GM21717 (cell line): Measurements from ENCODE around the gene MOGAT1.
"Not testable (repeated sequence)": the region's sequence is repeated elsewhere in the genome, so short reads cannot be mapped to it uniquely, and the experiment has no call there.

Experiments used
- ATAC-seq: cut with Tn5 transposase; IDR thresholded peaks from one replicate; pipeline ENCODE4 v1.9.1; 2021; ENCODE audit warnings: mild to moderate bottlenecking, moderate library complexity; ENCODE audit not compliant: unreplicated experiment

The MOGAT1 gene

GRCh38 chr2:222708274-222708710 is 36.8 kb downstream of the MOGAT1 start:
- ATAC-seq, result no peak

GRCh38 chr2:222709191-222709891 is 37.9 kb downstream of the MOGAT1 start:
- ATAC-seq, result no peak

- ATAC-seq, result no peak
Measured at GRCh38 chr2:222710736-222711135, 39.3 kb downstream of the MOGAT1 start.

DNA sequence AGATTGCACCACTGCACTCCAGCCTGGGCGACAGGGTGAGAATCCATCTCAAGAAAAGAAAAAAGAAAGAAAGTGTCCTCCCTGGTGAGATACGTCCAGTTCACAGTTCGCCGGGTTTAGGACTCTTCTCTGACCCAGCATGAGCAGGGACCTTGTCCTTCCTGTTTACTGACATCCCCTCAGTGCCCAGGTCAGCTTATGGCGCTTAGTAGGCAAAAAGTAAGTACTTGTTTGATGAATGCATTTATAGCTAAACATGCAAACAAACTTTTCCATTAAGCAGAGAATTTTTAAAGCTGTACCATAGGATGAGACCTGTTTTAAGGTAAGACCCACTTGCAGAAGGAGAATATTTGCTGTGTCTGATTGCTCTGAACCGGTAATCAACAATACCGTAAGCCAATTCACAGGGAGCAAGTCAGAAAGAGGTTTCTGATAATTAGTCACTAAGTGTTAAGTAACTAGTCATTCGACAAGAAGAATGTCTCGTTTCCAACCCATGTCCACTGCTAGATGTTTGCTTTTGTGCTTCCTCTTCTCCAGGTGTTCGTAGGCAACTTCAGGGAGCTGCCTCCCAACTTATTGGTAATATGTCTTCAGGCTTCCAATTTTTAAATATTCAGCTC is 40.0 kb downstream of the MOGAT1 start:
- ATAC-seq, result no peak

DNA sequence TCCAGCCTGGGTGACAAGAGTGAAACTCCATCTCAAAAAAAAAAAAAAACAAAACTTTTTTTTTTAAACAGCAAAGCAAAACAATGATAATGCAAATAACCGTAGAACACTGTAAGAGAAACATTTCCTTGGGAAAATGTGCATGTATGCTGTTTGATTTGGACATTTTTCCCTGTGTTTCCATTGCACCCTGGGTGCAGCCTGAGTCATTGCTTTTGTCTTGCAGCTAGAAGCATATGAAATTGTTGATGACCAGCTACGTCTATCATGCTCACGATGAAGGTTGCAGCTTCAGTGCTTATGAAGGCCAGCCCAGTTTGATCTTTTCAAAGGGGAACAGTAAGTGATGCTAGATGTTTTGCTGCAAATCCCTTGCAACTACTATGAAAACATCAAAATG is 41.5 kb downstream of the MOGAT1 start:
- ATAC-seq, result no peak

GRCh38 chr2:222714361-222715241 is 43.1 kb downstream of the MOGAT1 start:
- no peak for ATAC-seq

DNA sequence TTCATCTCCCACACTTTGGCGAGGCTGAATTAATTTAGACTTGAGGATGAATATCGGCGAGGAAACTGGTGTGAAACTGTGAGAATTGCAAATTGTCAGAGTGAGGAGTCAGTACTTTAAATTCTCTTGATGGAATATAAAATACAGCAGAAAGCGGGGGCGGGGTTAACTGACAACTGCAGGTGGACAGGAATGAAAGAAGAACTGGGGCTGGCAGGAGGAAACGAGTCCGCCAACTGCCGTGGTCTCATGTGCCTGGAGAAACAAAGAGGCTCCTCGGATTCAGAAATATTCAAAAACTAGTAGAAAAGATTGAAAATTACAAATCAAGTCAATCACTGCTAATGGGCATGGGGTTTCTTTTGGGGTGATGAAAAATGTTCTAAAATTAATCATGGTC is 44.3 kb downstream of the MOGAT1 start:
- ATAC-seq, result peak; percentile 56

GRCh38 chr2:222719787-222720186 is 48.3 kb downstream of the MOGAT1 start:
- ATAC-seq, result not testable (repeated sequence)

GRCh38 chr2:222721597-222721996 is 50.1 kb downstream of the MOGAT1 start:
- ATAC-seq, result not testable (repeated sequence)

DNA sequence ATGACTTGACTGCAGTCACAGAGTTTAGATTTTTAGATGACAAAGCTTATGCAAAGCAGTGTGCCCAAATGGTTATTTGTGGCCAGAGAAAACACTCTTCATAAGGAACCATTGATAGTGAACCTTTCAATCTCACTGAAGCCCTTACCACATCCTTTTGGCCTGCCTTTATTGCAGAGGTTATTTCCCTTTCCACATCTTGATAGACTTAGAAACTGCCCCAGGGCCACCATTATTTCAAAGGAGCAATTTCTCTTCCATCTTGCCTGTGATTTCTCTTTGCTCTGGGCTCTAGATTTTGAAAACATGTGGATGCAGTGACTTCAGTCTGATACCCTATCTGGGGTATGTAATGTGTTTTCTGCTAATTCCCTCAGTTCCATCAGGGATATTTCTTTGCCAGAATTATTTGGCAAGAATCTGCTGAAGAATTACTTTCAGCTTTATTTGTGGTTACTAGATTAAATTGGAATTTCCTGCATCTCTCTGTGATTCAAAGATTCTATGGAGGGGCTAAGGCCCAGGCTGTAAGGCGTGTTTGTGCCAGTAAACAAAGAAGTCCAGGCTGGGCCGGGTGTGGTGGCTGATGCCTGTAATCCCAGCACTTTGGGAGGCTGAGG is 51.0 kb downstream of the MOGAT1 start:
- ATAC-seq, result peak; percentile 98

DNA sequence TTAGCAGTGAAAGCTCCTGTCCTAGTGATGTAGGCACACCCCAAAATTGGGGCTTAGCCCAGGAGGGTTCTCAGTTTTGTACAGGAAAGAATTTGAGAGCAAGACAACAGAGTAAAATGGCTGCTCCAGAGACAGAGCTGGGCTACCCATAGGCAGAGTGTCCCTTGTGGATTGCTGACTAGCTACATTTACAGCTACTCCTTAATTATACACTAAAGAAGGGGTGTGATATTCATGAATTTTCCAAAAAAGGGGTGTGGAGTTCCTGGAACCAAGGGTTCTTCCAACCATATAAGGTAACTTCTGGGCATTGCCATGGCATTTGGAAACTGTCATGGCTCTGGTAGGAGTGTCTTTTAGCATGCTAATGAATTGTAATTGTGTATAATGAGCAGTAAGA is 52.8 kb downstream of the MOGAT1 start:
- ATAC-seq, result no peak

DNA sequence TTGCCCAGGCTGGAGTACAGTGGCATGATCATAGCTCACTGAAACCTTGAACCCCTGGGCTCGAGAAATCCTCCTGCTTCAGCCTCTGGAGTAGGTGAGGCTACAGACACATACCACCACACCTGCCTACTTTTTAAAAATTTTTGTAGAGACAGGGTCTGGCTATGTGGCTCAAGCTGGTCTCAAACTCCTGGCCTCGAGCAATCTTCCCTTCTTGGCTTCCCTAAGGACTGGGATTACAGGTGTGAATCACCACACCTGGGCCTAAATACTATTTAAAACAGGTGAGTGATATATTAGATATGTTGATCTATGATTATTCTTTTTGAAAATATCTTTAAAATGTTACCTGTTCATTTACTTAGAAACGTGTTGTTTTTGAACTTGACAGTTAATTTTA is 57.2 kb downstream of the MOGAT1 start:
- no peak for ATAC-seq

GRCh38 chr2:222730366-222730999 is 59.0 kb downstream of the MOGAT1 start:
- ATAC-seq, result peak; percentile 68

DNA sequence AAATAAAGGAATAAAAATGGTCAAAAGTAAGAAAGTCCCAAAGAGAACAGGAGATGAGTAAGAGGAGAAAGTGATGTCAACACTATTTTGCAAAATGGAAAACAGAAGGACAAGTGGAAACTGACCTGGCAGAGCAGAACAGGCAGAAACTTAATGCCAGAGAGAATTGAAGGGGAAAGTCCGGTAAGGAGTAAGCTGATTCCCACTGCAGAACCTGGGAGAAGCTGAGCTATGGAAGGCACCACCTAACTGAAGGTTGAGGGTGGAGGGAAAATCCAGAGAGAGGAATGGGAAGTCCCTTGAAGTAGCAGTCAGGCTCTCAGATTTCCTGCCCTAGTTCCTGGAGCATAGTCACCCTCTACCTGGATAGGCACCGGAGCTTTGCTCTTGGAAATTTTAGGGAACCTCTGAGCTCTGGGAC is 59.8 kb downstream of the MOGAT1 start:
- ATAC-seq, result no peak

DNA sequence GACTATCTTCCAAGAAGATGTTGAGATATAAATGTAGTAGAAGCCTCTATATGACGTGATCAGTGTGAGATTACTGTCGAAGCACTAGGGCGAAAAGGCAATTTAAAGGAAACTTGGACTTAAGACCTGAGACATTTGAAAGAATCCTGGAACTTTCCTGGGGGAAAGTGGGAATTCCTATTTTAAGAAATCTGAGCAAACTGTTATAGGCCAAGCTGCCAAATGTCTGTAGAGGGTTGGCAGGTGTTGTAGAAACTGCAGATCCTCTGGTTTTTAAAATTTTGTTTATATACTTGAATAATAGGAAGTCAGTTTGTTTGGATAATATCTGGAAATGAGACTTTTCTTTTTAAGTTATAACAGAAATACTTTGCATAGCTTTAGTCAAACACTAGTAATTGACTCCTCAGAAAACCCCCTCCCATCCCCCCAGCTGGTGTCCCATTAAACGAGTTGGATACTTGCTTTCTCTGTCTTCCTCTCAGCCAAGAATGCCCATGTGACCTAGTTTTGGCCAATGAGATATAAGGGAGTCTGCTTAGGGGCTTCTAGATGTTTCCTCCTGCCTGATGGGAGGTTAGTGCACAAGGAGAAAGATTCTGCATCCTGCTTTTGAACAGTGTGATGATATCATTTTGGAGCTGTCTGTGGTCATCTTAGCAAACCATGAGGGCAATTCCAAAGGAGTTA is 61.2 kb downstream of the MOGAT1 start:
- ATAC-seq, result no peak

DNA sequence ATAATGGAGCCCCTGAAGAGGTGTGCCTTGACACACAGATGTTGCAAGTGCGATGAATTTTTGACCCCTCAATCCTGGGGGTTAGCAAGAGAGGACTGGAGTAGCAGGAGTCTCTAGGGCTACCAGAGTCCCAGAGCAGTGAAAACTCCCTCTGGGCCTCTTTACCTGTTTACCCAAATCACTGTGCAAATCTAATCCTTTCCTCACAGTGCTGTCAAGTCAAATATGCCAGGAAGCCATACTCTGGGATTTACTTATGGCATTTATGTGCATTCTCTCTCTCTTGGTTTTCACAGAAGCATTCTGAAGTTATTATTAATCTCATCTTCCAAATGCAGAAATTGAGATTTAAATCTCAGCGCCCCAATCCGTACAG is 62.0 kb downstream of the MOGAT1 start:
- ATAC-seq, result no peak

DNA sequence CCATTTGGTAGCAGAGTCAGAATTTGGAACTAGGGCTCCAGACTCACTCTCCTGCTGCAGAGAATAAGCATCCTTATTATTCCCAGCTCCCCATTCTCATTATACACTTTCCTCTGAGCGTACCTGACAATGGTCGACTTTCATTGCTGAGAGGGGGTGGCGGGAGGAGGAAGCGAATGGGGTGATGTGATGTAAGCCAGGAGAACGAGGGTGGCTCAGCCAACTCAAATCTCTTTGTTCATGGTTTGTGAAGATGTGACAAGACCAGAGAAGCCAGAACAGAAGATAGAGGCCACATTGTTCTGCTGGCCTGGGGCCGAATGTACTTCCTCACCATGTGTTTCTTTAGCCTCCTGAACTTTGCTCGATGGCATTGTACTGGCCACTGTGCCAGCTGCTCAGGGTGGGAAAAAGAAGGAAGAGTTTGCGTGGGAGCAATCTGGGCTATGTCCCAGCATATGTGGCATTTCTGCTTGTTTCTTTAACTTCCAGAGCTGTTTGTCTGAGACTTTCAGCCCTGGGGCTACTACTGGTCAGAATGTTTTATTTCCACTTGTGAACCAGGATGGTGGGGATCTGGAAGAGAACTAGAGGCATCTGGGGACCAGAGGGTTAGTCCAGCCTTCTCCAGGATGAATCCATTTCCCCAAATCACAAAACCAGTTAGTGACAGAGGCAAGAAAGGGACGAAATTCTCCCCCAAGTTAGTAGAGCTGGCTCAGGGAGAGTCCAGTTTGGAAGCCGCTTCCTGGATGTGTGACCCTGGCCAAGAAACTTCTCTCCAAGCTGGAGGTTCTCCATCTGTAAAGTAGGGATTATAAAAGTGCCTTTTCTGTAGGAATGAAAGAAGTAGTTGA is 62.6 kb downstream of the MOGAT1 start:
- no peak for ATAC-seq

GRCh38 chr2:222734703-222735014 is 63.2 kb downstream of the MOGAT1 start:
- peak; percentile 70 for ATAC-seq

- ATAC-seq, result no peak
Measured at GRCh38 chr2:222736301-222736700, 64.8 kb downstream of the MOGAT1 start.
